Kidney glomerular epithelial cell (primary cell): Measurements from ENCODE around the gene GULP1.
"Not testable (repeated sequence)": the region's sequence is repeated elsewhere in the genome, so short reads cannot be mapped to it uniquely, and the experiment has no call there.

Experiments used
- DNase-seq: peaks from one replicate; lab custom pipeline; 2025; lab: John Stamatoyannopoulos, UW

The GULP1 gene, protein sequence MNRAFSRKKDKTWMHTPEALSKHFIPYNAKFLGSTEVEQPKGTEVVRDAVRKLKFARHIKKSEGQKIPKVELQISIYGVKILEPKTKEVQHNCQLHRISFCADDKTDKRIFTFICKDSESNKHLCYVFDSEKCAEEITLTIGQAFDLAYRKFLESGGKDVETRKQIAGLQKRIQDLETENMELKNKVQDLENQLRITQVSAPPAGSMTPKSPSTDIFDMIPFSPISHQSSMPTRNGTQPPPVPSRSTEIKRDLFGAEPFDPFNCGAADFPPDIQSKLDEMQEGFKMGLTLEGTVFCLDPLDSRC

DNA sequence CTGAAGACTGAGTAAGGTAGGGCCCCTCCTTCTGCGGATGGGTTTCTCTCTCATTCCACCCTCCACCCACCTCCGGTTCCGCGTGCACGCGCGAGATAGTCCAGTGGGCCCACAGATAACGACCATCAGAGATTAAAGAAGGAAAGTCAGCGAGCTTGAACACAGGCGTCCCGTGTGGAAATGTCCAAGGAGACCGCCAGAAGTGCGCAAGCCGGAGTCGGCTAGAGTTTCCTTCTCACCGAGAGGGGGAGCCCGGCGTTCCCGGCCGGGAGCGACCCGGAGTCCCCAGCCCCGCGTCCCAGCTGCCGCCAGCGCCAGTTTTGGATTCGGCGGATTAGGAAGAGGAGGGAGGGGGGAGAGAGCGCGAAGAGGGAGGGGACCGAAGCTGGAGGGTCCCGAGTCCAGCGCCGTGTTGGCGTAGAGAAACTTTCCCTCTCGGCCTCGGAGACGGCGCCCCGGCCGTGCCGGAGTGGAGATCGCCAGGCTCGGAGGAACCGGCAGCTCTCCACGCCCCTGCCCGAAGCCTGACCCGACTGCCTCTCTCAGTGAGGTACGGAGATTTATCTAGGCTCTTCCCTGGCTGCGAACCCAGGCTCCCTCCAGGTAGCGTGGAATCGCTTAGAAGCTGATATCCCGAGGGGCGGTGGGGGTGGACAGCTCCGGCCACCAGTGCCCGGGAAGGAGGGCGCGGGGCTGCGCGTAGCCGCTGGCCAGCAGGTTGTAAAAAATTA, at the start of gene GULP1:
Gene GULP1 (plus strand): TSS at position 258 of the 731 bp plus-strand sequence. CDS start 185,829 bp downstream, outside the sequence.
- peak; percentile 80 for DNase-seq

- DNase-seq = no peak
Observed at GRCh38 chr2:188243381-188243780, 48.3 kb upstream of the GULP1 start.

DNA sequence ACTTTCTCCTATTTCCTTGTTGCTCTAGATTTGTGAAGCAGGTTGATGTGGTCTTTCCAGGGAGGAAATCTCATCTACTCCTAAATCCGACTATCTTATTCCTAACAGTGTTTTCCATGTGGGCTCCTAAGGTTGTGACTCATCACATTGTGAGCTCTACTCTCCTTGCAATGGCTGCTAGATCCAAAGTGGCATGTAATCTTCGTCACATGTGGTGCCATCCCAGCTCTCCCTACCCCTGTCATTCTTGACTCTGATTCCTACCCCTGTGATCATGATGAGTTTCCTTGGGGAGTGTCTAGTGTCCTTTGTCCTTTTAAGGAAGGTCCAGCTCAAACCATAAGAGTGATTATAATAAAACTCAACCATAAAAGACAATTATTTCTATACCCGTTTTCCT, 47.3 kb upstream of the GULP1 start:
- DNase-seq = no peak

DNA sequence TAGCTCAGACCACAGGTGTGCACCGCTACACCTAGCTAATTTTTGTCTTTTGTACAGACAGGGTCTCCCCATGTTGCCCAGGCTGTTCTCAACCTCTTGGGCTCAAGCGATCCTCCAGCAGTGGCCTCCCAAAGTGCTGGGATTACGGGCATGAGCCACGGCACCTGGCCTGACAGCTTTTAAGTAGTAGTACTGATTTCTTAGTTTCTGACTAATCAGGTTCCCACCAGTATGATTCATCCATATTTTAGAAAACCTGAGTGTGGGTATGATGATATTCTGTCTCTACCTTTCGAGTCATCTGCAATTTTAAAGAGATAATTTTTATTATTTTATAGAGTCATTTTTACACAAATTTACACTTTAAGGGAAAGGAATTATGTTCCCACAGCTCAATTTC, 46.4 kb upstream of the GULP1 start:
- no peak for DNase-seq

GRCh38 chr2:188248513-188248912, 43.2 kb upstream of the GULP1 start:
- no peak for DNase-seq

GRCh38 chr2:188251034-188251433, 40.6 kb upstream of the GULP1 start:
- DNase-seq = no peak

- DNase-seq = no peak
Observed at GRCh38 chr2:188256420-188256819, 35.3 kb upstream of the GULP1 start.

DNA sequence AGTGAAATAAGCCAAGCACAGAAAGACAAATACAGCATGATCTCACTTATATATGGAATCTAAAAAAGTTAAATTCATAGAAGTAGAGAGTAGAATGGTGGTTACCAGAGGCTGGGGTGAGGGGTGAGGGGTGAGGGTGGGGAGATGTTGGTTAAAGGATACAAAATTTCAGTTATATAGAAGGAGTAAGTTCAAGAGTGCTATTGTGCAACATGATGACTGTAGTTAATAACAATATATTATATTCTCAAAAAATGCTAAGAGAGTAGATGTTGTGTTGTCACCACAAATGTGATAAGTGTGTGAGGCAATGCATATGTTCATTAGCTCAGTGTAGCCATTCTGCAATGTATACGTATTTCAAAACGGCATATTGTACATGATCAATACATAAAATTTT, 26.4 kb upstream of the GULP1 start:
- DNase-seq = no peak

DNA sequence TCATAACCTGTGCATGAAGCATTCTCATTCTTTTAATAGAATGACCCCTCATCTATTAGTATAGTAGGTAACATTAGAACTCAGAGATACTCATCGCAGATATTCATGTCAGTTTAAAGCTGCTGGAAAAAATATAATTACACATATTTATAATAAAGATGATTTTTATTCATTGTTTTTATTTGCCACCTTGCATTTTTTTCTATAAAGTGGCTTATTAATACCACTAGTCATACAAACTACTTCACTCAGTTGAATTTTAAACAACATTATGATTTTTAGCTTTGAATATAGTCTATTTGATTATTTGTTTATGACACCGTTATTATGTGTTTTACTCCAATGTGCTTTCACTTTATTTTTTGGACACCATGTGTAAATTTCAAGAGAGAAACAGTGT, 23.9 kb upstream of the GULP1 start:
- no peak for DNase-seq

DNA sequence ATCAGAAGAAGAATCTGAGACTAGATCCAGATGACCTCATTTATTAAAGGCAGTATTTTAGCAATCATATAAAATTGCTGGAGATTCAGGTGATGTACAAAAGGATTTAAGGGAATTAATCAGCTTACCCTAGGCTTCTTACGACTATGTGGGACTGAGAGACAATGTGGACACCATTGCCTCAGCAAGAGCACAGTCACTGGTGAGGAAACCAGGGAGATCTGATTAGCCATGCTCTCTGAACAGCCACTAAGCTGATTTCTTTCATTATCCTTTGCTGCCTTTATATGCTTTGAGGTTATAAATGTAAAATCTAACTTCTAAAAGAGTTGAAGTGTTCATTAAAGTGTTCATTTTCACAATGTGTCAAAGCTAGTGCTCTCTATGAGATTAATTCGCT, 22.7 kb upstream of the GULP1 start:
- DNase-seq = no peak

GRCh38 chr2:188272121-188272520, 19.6 kb upstream of the GULP1 start:
- no peak for DNase-seq

DNA sequence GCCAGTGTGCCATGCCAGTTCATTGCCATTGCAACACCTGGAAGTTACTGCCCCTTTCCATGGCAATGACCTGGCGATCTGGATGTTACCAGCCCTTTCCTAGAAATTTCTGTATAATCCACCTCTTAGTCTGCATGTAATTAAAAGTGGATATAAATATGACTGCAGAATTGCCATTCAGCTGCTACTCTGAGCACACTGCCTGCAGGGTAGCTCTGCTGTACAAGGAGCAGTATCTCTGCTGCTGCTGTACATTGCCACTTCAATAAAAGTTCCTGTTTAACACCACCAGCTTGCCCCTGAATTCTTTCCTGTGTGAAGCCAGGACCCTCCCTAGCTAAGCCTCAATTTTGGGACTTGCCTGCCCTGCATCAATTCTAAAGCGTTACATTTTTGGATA, 17.4 kb upstream of the GULP1 start:
- DNase-seq = no peak

- no peak for DNase-seq
Observed at GRCh38 chr2:188276255-188276654, 15.4 kb upstream of the GULP1 start.

GRCh38 chr2:188277786-188278185, 13.9 kb upstream of the GULP1 start:
- DNase-seq = no peak

- no peak for DNase-seq
Observed at GRCh38 chr2:188278388-188279092, 13.1 kb upstream of the GULP1 start.

DNA sequence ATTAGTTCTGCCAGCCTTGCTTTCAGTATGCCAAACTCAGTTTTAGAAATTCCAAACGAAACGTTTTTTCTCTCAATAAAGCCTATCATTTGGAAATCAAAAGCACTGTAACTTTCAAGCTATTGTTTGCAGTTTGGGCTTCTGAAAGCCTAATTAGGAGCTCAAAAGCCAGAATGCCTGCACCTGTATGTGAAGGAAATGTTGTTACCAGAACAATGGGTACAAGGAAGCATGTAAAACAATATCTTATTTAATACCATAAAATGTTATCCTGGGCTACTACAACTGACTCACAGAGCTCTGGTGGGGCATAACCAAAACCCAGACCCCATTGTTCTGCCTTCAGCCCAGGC, 12.6 kb upstream of the GULP1 start:
- no peak for DNase-seq

- DNase-seq = no peak
Observed at GRCh38 chr2:188280811-188281222, 10.9 kb upstream of the GULP1 start.

GRCh38 chr2:188282907-188283306, 8.8 kb upstream of the GULP1 start:
- no peak for DNase-seq

DNA sequence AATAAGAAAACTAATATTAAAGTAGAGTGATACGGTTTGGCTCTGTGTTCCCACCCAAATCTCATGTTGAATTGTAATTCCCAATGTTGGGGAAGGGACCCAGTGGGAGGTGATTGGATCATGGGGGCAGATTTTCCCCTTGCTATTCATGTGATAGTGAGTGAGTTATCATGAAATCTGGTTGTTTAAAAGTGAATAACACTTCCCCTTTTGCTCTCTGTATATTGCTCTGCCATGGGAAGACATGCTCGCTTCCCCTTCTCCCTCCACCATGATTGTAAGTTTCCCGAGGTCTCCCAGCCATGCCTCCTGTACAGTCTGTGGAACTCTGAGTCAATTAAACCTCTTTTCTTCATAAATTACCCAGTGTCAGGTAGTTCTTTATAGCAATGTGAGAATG, 7.4 kb upstream of the GULP1 start:
- not testable (repeated sequence) for DNase-seq

DNA sequence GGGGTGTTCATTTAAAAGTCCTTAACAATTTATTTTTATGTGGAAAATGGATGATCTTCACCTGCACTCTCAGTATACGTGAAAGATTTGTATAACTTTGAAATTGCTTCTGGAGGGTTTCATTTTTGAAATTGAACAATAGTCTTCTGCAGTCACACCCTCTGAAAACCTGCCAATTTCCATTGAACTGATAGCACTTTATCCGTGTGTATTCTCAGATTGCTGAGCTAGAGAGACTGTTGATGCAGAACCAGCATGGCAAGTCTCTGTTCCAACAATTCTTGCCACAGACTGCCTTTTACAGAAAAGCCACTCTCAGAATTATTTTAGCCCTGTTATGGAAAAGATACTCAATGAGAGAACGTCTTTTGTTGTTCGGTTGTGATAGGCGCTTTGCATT, 6.6 kb upstream of the GULP1 start:
- no peak for DNase-seq

DNA sequence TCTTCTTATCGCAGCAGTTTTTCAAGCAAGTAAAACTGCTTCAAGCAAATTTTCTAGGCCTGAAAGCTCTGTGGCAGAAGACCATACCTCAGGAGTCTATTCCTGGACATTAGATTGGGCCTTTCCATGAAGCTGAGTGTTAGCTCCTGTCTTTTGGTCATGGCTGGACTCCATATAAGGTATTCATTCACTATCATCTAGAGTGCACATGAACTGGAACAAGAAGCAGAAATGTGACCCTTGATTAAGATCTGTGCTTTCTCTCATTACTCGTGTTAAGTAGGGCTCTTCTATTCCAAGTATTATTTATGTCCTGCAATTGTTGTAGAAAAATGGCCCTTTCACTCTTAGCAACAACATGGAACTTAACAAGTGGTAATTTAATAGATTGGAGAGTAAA, 5.9 kb upstream of the GULP1 start:
- DNase-seq = no peak

DNA sequence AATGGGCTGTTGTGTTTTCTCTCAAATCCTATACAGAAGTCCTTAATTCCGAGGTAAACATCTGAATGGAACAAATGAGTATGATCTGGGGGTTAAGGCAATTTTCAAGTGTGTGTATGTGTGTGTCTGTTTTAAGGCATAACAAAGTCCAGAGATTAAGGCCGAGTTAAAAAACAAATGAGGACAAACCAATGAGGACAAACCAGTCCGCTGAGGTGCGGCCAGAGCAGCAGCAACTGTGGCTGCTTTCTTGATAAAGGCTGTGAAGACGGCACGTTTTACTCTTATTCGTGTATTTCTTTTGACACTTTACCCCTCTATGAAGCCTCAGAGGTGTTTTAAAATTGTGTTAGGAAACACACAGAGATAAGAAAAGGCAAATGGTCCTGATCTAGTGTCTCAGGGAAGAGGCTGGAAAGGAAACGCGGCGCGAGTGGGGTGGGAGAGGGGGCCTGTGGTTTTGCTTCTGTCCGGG, 495 bp upstream of the GULP1 start:
- peak; percentile 80 for DNase-seq
